Measurements from ENCODE around the gene FILIP1.

FILIP1 gene

GRCh38 chr6:75424618-75425548 lies 68.7 kb downstream of the FILIP1 start:
- Histone ChIP-seq H3K4me1 (ENCODE audit: control insufficient read depth, insufficient read depth, low read length) (no peaks in the 10 kb centered on the region), H3K4me3 (ENCODE audit: low read depth, low read length) (no peak overlapping the region), H3K27me3 (ENCODE audit: control insufficient read depth, insufficient read depth, low read length) (no peaks in the 10 kb centered on the region), H3K9me3 (ENCODE audit: control insufficient read depth, insufficient read depth, low read length) (no peaks in the 10 kb centered on the region), H3K9ac (ENCODE audit: low read depth, low read length) (no peak overlapping the region), H3K36me3 (ENCODE audit: control insufficient read depth, insufficient read depth, low read length) (no peaks in the 10 kb centered on the region)

- Histone ChIP-seq H3K4me1 (ENCODE audit: control insufficient read depth, insufficient read depth, low read length) (no peaks in the 10 kb centered on the region), H3K4me3 (ENCODE audit: low read depth, low read length) (no peak overlapping the region), H3K36me3 (ENCODE audit: control insufficient read depth, insufficient read depth, low read length) (no peaks in the 10 kb centered on the region), H3K27me3 (ENCODE audit: control insufficient read depth, insufficient read depth, low read length) (no peaks in the 10 kb centered on the region), H3K9me3 (ENCODE audit: control insufficient read depth, insufficient read depth, low read length) (no peaks in the 10 kb centered on the region), H3K9ac (ENCODE audit: low read depth, low read length) (no peak overlapping the region)
These were observed 70.2 kb downstream of the FILIP1 start for GRCh38 chr6:75423386-75423785.

- Histone ChIP-seq H3K36me3 (ENCODE audit: control insufficient read depth, insufficient read depth, low read length) (no peaks in the 10 kb centered on the region), H3K4me3 (ENCODE audit: low read depth, low read length) (no peak overlapping the region), H3K4me1 (ENCODE audit: control insufficient read depth, insufficient read depth, low read length) (no peaks in the 10 kb centered on the region), H3K9ac (ENCODE audit: low read depth, low read length) (no peak overlapping the region), H3K27me3 (ENCODE audit: control insufficient read depth, insufficient read depth, low read length) (no peaks in the 10 kb centered on the region), H3K9me3 (ENCODE audit: control insufficient read depth, insufficient read depth, low read length) (no peaks in the 10 kb centered on the region)
These were observed 71.5 kb downstream of the FILIP1 start for GRCh38 chr6:75422024-75422639.

- Histone ChIP-seq H3K9me3 (ENCODE audit: control insufficient read depth, insufficient read depth, low read length) (no peaks in the 10 kb centered on the region), H3K27me3 (ENCODE audit: control insufficient read depth, insufficient read depth, low read length) (no peaks in the 10 kb centered on the region), H3K4me3 (ENCODE audit: low read depth, low read length) (no peak overlapping the region), H3K36me3 (ENCODE audit: control insufficient read depth, insufficient read depth, low read length) (no peaks in the 10 kb centered on the region), H3K4me1 (ENCODE audit: control insufficient read depth, insufficient read depth, low read length) (no peaks in the 10 kb centered on the region), H3K9ac (ENCODE audit: low read depth, low read length) (no peak overlapping the region)
These were observed 72.1 kb downstream of the FILIP1 start for GRCh38 chr6:75421316-75422023.

GRCh38 chr6:75419980-75420379 lies 73.6 kb downstream of the FILIP1 start:
- no peaks in the 10 kb centered on the region for H3K27me3 ChIP-seq (ENCODE audit: control insufficient read depth, insufficient read depth, low read length)
- H3K36me3 ChIP-seq (ENCODE audit: control insufficient read depth, insufficient read depth, low read length): no peaks in the 10 kb centered on the region
- no peaks in the 10 kb centered on the region for H3K9me3 ChIP-seq (ENCODE audit: control insufficient read depth, insufficient read depth, low read length)
- no peak overlapping the region for H3K4me3 ChIP-seq (ENCODE audit: low read depth, low read length)
- no peak overlapping the region for H3K9ac ChIP-seq (ENCODE audit: low read depth, low read length)
- no peaks in the 10 kb centered on the region for H3K4me1 ChIP-seq (ENCODE audit: control insufficient read depth, insufficient read depth, low read length)

GRCh38 chr6:75419416-75419815 lies 74.2 kb downstream of the FILIP1 start:
- no peaks in the 10 kb centered on the region for H3K4me1 ChIP-seq (ENCODE audit: control insufficient read depth, insufficient read depth, low read length)
- no peaks in the 10 kb centered on the region for H3K36me3 ChIP-seq (ENCODE audit: control insufficient read depth, insufficient read depth, low read length)
- H3K9me3 ChIP-seq (ENCODE audit: control insufficient read depth, insufficient read depth, low read length): no peaks in the 10 kb centered on the region
- no peak overlapping the region for H3K9ac ChIP-seq (ENCODE audit: low read depth, low read length)
- H3K4me3 ChIP-seq (ENCODE audit: low read depth, low read length): no peak overlapping the region
- H3K27me3 ChIP-seq (ENCODE audit: control insufficient read depth, insufficient read depth, low read length): no peaks in the 10 kb centered on the region

- Histone ChIP-seq H3K4me1 (ENCODE audit: control insufficient read depth, insufficient read depth, low read length) (no peaks in the 10 kb centered on the region), H3K9me3 (ENCODE audit: control insufficient read depth, insufficient read depth, low read length) (no peaks in the 10 kb centered on the region), H3K4me3 (ENCODE audit: low read depth, low read length) (no peak overlapping the region), H3K9ac (ENCODE audit: low read depth, low read length) (no peak overlapping the region), H3K27me3 (ENCODE audit: control insufficient read depth, insufficient read depth, low read length) (no peaks in the 10 kb centered on the region), H3K36me3 (ENCODE audit: control insufficient read depth, insufficient read depth, low read length) (no peaks in the 10 kb centered on the region)
These were observed 75.4 kb downstream of the FILIP1 start for GRCh38 chr6:75418233-75418632.

- H3K36me3 ChIP-seq (ENCODE audit: control insufficient read depth, insufficient read depth, low read length): no peaks in the 10 kb centered on the region
- no peak overlapping the region for H3K4me3 ChIP-seq (ENCODE audit: low read depth, low read length)
- H3K9me3 ChIP-seq (ENCODE audit: control insufficient read depth, insufficient read depth, low read length): no peaks in the 10 kb centered on the region
- no peak overlapping the region for H3K9ac ChIP-seq (ENCODE audit: low read depth, low read length)
- no peaks in the 10 kb centered on the region for H3K4me1 ChIP-seq (ENCODE audit: control insufficient read depth, insufficient read depth, low read length)
- no peaks in the 10 kb centered on the region for H3K27me3 ChIP-seq (ENCODE audit: control insufficient read depth, insufficient read depth, low read length)
These were observed 77.2 kb downstream of the FILIP1 start for GRCh38 chr6:75416443-75416842.

- H3K9me3 ChIP-seq (ENCODE audit: control insufficient read depth, insufficient read depth, low read length): no peaks in the 10 kb centered on the region
- H3K4me1 ChIP-seq (ENCODE audit: control insufficient read depth, insufficient read depth, low read length): no peaks in the 10 kb centered on the region
- H3K36me3 ChIP-seq (ENCODE audit: control insufficient read depth, insufficient read depth, low read length): no peaks in the 10 kb centered on the region
- no peaks in the 10 kb centered on the region for H3K27me3 ChIP-seq (ENCODE audit: control insufficient read depth, insufficient read depth, low read length)
- H3K4me3 ChIP-seq (ENCODE audit: low read depth, low read length): no peak overlapping the region
- no peak overlapping the region for H3K9ac ChIP-seq (ENCODE audit: low read depth, low read length)
These were observed 77.8 kb downstream of the FILIP1 start for GRCh38 chr6:75415804-75416203.

GRCh38 chr6:75414445-75415021 lies 79.1 kb downstream of the FILIP1 start:
- H3K4me1 ChIP-seq (ENCODE audit: control insufficient read depth, insufficient read depth, low read length): no peaks in the 10 kb centered on the region

GRCh38 chr6:75412969-75413662 lies 80.5 kb downstream of the FILIP1 start:
- Histone ChIP-seq H3K4me3 (ENCODE audit: low read depth, low read length) (no peak overlapping the region), H3K9me3 (ENCODE audit: control insufficient read depth, insufficient read depth, low read length) (no peaks in the 10 kb centered on the region), H3K9ac (ENCODE audit: low read depth, low read length) (no peak overlapping the region), H3K4me1 (ENCODE audit: control insufficient read depth, insufficient read depth, low read length) (no peaks in the 10 kb centered on the region), H3K36me3 (ENCODE audit: control insufficient read depth, insufficient read depth, low read length) (no peaks in the 10 kb centered on the region), H3K27me3 (ENCODE audit: control insufficient read depth, insufficient read depth, low read length) (no peaks in the 10 kb centered on the region)

More at GRCh38 chr6:75414445-75415021, 79.1 kb downstream of the FILIP1 start:
- Histone ChIP-seq H3K9ac (ENCODE audit: low read depth, low read length) (no peak overlapping the region), H3K27me3 (ENCODE audit: control insufficient read depth, insufficient read depth, low read length) (no peaks in the 10 kb centered on the region), H3K4me3 (ENCODE audit: low read depth, low read length) (no peak overlapping the region), H3K36me3 (ENCODE audit: control insufficient read depth, insufficient read depth, low read length) (no peaks in the 10 kb centered on the region), H3K9me3 (ENCODE audit: control insufficient read depth, insufficient read depth, low read length) (no peaks in the 10 kb centered on the region)

Data from iPS-15b (cell line).